Kasumi-1 (cell line): Measurements from ENCODE around the gene CTXND1.

Source experiments
- DNase-seq, 2 experiments: peaks; one replicate each; lab custom pipeline; 2025; lab: John Stamatoyannopoulos, UW

The CTXND1 gene

DNA sequence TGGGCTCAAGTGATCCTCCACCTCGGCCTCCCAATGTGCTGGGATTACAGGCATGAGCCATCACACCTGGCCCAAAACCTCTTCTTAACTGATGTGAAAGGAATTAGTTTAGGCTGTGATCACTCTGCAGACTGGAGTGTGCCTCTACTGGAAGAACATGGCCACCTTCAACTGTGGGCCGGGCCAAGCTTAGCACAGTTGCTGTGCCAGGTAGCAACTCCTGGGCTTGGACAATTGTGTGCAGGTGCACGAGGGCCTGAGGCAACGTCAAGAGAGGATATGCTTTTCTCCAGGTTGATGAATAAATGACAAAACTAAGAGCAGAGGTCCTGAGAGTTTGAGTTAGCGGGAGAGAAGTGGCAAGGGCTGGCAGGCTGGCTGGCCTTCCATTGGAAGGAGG, 92.7 kb downstream of the CTXND1 start:
- DNase-seq = no peak

DNA sequence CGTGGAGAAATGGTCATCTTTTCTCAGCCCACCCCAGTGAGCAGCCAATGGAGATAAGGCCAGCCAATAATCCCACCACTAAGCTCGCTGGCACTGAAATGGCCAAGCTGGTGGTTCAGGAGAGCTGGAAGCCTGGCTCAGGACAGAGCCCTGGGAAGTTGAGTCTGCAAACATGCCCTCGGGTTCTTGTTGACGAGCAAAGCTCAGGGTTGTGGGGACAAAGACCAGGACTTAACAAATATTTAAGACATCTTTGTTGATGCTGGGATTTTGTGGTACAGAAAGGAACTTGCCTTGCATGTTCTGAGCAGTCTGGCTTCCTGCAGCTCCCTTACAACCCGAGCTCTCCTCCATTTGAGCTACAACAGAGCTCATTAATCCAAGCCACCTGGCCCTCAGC, 94.8 kb downstream of the CTXND1 start:
- DNase-seq = no peak

DNA sequence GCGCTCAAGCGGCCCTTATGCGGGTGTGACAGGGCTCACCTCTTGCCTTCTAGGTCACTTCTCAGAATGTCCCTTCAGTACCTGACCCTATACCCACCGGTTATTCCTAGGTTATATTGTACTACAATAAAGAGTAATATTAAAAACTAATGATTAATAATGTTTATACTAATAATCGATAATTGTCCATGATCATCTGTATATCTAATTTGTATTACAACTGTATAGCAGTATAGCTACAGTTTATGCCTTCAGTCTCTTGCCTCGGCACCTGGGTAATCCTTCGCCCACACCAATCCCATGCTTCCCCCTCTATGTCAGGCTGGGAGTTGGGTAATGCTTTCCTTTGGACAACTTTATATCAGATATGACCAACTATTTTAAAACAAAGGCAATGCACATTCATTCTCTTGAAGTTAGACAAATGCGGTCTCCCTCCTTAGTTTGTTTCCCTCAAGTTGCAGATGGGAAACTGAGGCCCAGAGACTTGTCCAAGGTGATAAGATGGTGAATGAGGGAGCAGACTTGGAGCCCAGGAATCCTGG, 95.8 kb downstream of the CTXND1 start:
- no peak for DNase-seq

DNA sequence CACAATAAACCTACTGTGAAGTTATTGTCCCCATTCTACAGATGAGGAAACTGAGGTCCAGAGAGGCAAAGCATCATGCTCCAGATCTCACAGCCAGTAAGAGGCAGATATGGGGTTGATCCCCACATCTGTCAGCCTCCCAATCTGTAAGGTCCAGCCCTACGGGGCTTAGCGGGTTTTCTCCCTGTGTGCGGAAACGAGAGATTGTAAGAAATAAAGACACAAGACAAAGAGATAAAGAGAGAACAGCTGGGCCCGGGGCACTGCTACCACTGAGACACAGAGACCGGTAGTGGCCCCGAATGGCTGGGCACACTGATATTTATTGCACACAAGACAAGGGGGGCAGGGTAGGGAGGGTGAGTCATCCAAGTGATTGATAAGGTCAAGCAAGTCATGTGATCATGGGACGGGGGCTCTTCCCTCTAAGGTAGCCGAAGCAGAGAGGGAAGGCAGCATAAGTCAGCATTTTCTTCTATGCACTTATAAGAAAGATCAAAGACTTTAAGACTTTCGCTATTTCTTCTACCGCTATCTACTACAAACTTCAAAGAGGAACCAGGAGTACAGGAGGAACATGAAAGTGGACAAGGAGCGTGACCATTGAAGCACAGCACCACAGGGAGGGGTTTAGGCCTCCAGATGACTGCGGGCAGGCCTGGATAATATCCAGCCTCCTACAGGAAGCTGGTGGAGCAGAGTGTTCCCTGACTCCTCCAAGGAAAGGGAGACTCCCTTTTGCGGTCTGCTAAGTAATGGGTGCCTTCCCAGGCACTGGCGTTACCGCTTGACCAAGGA, 96.4 kb downstream of the CTXND1 start:
- peak in 1 of 2 experiments; percentile 11 for DNase-seq

DNA sequence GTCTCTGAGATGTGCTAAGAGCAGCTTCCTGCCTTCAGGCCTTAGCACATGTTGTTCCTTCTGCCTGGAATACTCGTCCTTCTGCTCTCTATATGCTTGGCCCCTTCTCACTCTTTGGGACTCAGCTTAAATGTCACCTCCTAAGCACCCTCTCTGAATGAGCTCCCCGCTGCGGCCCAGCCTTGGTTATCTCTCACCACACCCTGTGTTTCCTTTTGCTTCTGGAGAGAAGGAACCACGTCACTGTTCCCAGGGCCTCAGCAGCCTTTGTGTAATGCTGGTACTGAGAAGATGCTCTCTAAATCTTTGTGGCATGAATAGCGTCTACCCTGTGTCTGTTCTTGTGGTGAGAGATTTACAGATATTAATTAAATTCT, 97.0 kb downstream of the CTXND1 start:
- DNase-seq = no peak

DNA sequence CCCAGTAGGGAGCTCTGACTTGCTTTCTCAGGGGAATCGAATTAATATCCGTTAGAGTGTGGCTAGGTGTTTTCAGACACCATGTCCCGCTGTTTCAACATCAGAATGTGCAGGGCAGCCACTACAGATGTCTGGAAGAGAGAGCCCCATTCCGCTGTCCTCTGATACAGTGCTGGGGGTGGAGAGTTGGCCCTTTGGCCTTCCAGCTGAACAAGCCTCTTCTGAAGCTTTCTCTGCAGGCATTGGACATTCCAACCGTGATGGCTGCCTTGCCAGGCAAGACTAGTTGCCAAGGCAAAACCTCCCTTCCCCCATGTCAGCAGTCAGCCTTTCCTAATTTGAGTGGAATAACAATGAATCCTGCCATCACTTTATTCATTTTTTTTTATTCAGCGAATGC, 97.7 kb downstream of the CTXND1 start:
- no peak for DNase-seq

DNA sequence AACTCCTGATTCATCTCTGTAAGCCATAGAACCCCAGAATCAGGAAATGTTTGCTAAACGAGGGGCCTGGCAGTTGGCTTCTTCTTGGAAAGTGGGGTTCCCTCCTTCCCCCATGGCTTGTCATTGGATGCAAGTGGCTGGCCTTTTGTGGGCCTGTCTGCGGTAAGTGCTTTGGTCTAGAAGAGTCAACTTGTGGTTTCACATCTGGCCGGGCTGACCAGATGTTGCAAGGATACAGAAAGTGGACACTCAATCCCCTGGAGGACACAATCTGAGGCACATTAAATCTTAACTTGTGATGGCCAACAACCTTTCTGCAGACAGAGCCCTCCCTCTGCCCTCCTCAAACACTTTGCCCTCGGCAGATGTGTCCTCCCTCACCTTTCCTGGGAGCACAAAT, 98.1 kb downstream of the CTXND1 start:
- no peak for DNase-seq

DNA sequence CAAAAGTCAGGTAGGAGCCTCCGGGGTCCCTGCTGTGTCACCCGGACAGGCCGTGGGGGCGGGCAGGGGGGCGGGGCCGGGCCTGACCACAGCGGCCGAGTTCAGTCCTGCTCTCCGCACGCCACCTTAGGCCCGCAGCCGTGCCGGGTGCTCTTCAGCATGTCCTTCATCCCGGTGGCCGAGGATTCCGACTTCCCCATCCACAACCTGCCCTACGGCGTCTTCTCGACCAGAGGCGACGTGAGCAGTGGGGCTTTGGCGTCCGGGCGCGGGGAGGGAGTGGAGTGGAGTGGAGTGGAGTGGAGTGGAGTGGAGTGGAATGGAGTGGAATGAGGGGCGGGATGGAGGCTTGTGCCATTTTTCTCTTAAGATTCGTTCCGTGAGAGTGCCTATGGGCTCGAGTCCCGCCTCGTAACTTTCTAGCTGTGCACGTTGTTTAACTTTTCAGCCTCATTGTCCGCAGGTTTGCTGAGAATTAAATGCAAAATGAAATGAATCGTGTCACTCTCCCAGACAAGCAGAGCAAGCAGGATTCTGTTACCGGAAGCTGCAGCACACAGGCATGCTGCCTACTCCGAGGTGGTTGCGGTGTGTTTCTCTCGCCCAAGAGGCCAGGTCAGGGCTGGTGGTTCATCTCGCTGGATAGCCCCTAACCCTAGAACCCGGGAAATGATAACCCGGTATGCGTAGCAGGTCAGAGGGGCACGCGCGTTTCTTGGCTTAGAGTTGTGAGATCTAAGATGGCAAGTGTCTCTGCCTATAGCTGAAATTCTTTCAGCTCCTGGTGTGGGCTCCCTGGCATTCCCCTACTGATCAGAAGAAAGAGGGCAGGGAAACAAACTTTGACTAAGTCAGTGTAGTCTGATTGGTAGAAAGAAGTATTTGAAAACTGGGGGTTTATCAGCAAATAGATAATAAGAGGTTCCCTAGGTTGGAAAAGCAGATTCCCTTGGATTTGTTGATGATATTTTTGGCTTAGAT, 98.8 kb downstream of the CTXND1 start, which contains the start of gene FAH:
Gene FAH (plus strand): TSS at position 104 of the 981 bp plus-strand sequence. CDS start 56 bp downstream, at position 160.
- peak; percentile 65 to 74 for DNase-seq

DNA sequence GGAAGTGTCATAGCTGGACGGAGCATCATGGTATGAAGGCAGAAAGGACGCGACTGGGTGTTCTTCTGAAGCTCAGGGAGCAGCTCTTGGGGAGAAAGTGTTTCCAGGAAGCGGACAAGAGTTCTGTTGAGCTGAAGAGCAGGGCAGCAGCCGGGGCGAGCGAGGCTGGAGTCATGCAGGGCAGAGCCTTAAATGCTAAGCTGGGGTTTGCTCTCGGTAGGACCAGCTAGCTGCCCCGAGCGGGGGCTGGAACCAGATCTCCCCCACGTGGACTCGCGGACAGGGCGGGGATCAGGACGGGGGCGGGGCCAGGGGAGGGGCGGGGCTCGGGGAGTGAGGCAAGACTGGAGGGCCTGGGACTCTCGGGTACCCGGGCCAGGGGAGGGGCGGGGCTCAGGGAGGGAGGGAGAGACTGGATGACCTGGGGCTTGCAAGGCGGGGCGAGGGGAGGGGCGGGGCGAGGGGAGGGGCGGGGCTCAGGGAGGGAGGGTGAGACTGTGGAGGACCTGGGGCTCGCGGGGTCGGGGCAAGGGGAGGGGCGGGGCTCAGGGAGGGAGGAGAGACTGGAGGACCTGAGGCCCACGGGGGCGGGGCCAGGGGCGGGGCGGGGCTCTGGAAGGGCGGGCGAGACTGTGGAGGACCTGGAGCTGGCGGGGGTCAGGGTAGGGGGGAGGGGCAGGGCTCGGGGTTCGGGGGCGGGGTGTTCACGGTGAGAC, 99.7 kb downstream of the CTXND1 start:
- DNase-seq = peak; percentile 85 to 88

DNA sequence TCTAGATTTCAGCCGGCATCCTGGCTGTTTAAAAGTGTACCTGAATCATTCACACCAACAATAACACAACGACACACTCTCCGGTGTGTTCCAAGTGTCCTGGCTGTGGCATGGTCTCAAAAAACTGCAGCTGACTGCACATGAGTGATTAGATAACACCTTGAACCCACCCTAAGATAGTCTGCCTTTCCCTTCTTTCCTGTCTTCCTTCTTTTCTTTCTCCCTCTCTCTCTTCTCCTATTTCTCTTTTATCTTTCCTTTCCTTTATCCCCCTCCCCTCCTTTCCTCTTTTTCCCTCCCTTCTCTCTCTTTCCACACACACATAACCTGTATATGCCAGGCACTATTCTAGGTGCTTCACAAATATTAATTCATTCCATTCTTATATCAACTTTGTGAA, 100.4 kb downstream of the CTXND1 start:
- DNase-seq = no peak

DNA sequence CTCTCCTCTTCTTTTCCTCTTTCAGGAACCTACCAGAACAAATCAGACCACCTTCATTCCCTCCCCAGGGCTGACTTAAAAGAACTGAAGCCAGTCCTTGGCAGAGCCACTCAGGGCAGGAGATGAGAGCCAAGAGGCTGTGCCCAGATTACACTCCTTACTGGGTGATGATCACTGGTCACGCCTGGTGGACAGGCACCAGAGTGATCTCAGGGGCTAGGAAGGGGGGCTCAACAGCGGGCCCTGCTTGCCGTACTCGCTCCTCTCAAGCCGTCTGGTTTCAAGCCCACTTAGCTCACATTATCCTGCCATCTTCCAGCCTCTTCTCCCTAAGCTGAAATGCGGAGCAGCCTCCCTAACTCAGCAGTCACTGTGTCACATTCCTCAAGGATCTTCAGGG, 100.9 kb downstream of the CTXND1 start:
- no peak for DNase-seq
